H9 (cell line): ENCODE data around the gene ARHGEF9. TPM values are rescaled to one million over a fixed set of nuclear protein-coding genes. Genes with fewer than 3 reads are reported as not detected.

ENCODE experiments used
- DNase-seq: peaks from one replicate; pipeline ENCODE4 v3.0.0-alpha.2; 2017
- H2AFZ ChIP-seq: one replicate; pipeline ENCODE4 v1.6.1; 2013; ENCODE audit warnings: mild to moderate bottlenecking, low read length, control low read depth, moderate library complexity
- H2AK5ac ChIP-seq: 2 replicates; pipeline ENCODE4 v1.6.1; 2013; ENCODE audit warnings: low read length, control low read depth, mixed read lengths; ENCODE audit not compliant: insufficient read length
- H2BK120ac ChIP-seq: one replicate; pipeline ENCODE4 v1.6.1; 2013; ENCODE audit warnings: low read depth, mild to moderate bottlenecking, low read length, control low read depth, inconsistent platforms; ENCODE audit not compliant: poor library complexity, severe bottlenecking
- H2BK12ac ChIP-seq: 2 replicates; pipeline ENCODE4 v1.6.1; 2013; ENCODE audit warnings: low read length, control low read depth, mixed read lengths, low read depth; ENCODE audit not compliant: insufficient read length
- H2BK15ac ChIP-seq: 2 replicates; pipeline ENCODE4 v1.6.1; 2013; ENCODE audit warnings: low read depth, low read length, control low read depth
- H2BK20ac ChIP-seq: one replicate; pipeline ENCODE4 v1.6.1; 2013; ENCODE audit warnings: low read depth, mild to moderate bottlenecking, low read length, control low read depth, inconsistent platforms; ENCODE audit not compliant: poor library complexity, severe bottlenecking
- H2BK5ac ChIP-seq: 2 replicates; pipeline ENCODE4 v1.6.1; 2013; ENCODE audit warnings: low read length, control low read depth, mixed read lengths; ENCODE audit not compliant: insufficient read length
- H3K14ac ChIP-seq: 2 replicates; pipeline ENCODE4 v1.6.1; 2013; ENCODE audit warnings: low read length, control low read depth; ENCODE audit not compliant: insufficient read depth
- H3K18ac ChIP-seq: 2 replicates; pipeline ENCODE4 v1.6.1; 2013; ENCODE audit warnings: low read depth, mild to moderate bottlenecking, mixed read lengths, low read length, control low read depth; ENCODE audit not compliant: insufficient read length
- H3K23ac ChIP-seq: 2 replicates; pipeline ENCODE4 v1.6.1; 2013; ENCODE audit warnings: low read length, control low read depth, mixed read lengths, low read depth; ENCODE audit not compliant: insufficient read length
- H3K23me2 ChIP-seq: 2 replicates; pipeline ENCODE4 v1.6.1; 2013; ENCODE audit warnings: low read depth, mild to moderate bottlenecking, mixed read lengths, low read length, control low read depth; ENCODE audit not compliant: insufficient read length, poor library complexity, severe bottlenecking
- H3K27ac ChIP-seq: 2 replicates; pipeline ENCODE4 v1.5.1; 2013; ENCODE audit warnings: low read length, control low read depth, mixed read lengths, low read depth; ENCODE audit not compliant: insufficient read length
- H3K27me3 ChIP-seq: 2 replicates; pipeline ENCODE4 v1.6.1; 2013; ENCODE audit warnings: low read length, control low read depth, inconsistent platforms; ENCODE audit not compliant: insufficient read depth
- H3K4ac ChIP-seq: 2 replicates; pipeline ENCODE4 v1.6.1; 2013; ENCODE audit warnings: low read depth, mild to moderate bottlenecking, control low read depth, inconsistent platforms, low read length, moderate library complexity
- H3K4me1 ChIP-seq: 2 replicates; pipeline ENCODE4 v1.6.1; 2013; ENCODE audit warnings: low read length, control low read depth, inconsistent platforms; ENCODE audit not compliant: insufficient read depth
- H3K4me2 ChIP-seq: 2 replicates; pipeline ENCODE4 v1.6.1; 2013; ENCODE audit warnings: low read length, control low read depth, mixed read lengths; ENCODE audit not compliant: insufficient read length, insufficient read depth
- H3K56ac ChIP-seq: 2 replicates; pipeline ENCODE4 v1.6.1; 2013; ENCODE audit warnings: low read depth, mild to moderate bottlenecking, mixed read lengths, low read length, control low read depth; ENCODE audit not compliant: insufficient read length
- H3K79me1 ChIP-seq: 2 replicates; pipeline ENCODE4 v1.6.1; 2013; ENCODE audit warnings: low read depth, mild to moderate bottlenecking, moderate library complexity, low read length, control low read depth, inconsistent platforms; ENCODE audit not compliant: insufficient read depth, poor library complexity, severe bottlenecking
- H3K79me2 ChIP-seq: 2 replicates; pipeline ENCODE4 v1.6.1; 2013; ENCODE audit warnings: low read length, control low read depth, inconsistent platforms; ENCODE audit not compliant: insufficient read depth
- H3K9ac ChIP-seq: 2 replicates; pipeline ENCODE4 v1.6.1; 2013; ENCODE audit warnings: low read length, control low read depth, mixed read lengths; ENCODE audit not compliant: insufficient read length; ENCODE audit errors: extremely low read depth
- H3K9me3 ChIP-seq: one replicate; pipeline ENCODE4 v1.6.1; 2013; ENCODE audit warnings: low read depth, low read length, inconsistent platforms; ENCODE audit not compliant: control insufficient read depth
- H3T11ph ChIP-seq: one replicate; pipeline ENCODE4 v1.6.1; 2013; ENCODE audit warnings: mild to moderate bottlenecking, low read length, control low read depth, inconsistent platforms
- H4K20me1 ChIP-seq: one replicate; pipeline ENCODE4 v1.6.1; 2013; ENCODE audit not compliant: control insufficient read depth, insufficient read length, insufficient read depth
- H4K5ac ChIP-seq: 2 replicates; pipeline ENCODE4 v1.6.1; 2013; ENCODE audit warnings: low read depth, mild to moderate bottlenecking, mixed read lengths, low read length, control low read depth; ENCODE audit not compliant: insufficient read length
- H4K8ac ChIP-seq: replicated peaks from 2 replicates; pipeline ENCODE4 v1.6.1; 2013; ENCODE audit warnings: low read length, control low read depth, mixed read lengths, low read depth; ENCODE audit not compliant: insufficient read length
- H4K91ac ChIP-seq: 2 replicates; pipeline ENCODE4 v1.6.1; 2013; ENCODE audit warnings: low read depth, mild to moderate bottlenecking, moderate library complexity, mixed read lengths, low read length, control low read depth; ENCODE audit not compliant: insufficient read length
- H3K27ac Mint-ChIP-seq, 3 experiments: 2 replicates in 2 of 3; 3 replicates in 1 of 3; pipeline ENCODE4 v1.8.0; 2020 to 2021; ENCODE audit warnings: mixed read lengths in 3 of 3, mild to moderate bottlenecking in 1 of 3, moderate library complexity in 1 of 3
- H3K27me3 Mint-ChIP-seq: 2 replicates; pipeline ENCODE4 v1.8.0; 2021; ENCODE audit warnings: low read depth, mild to moderate bottlenecking, moderate library complexity, mixed read lengths
- H3K36me3 Mint-ChIP-seq, 3 experiments: 2 replicates in 2 of 3; 3 replicates in 1 of 3; pipeline ENCODE4 v1.8.0; 2020 to 2021; ENCODE audit warnings: low read depth in 3 of 3, mixed read lengths in 3 of 3; ENCODE audit not compliant: insufficient read depth in 1 of 3
- H3K4me1 Mint-ChIP-seq, 2 experiments: 2 replicates each; pipeline ENCODE4 v1.8.0; 2020; ENCODE audit warnings: mixed read lengths in 2 of 2
- H3K4me3 Mint-ChIP-seq, 2 experiments: 2 replicates in 1 of 2; 3 replicates in 1 of 2; pipeline ENCODE4 v1.8.0; 2020 to 2021; ENCODE audit warnings: mild to moderate bottlenecking in 2 of 2, mixed read lengths in 2 of 2, moderate library complexity in 1 of 2
- H3K9me3 Mint-ChIP-seq, 2 experiments: 2 replicates in 1 of 2; 3 replicates in 1 of 2; pipeline ENCODE4 v1.8.0; 2020; ENCODE audit warnings: mild to moderate bottlenecking in 2 of 2, mixed read lengths in 2 of 2, moderate library complexity in 1 of 2
- WGBS: extraction: QIAGEN DNeasy Blood & Tissue Kit; methylation state at CpG from one replicate; pipeline ENCODE4 v1.1.7; 2013; ENCODE audit warnings: missing lambda C conversion rate, low lambda C conversion rate, mixed read lengths; ENCODE audit not compliant: insufficient read length; ENCODE audit errors: extremely low coverage; 5-methylcytosine and 5-hydroxymethylcytosine counted together
- total RNA-seq: library from RNA; stranded (reverse); gene quantifications from 2 replicates; pipeline ENCODE4 v1.2.1, GENCODE V29; 2021
- TF ChIP-seq, protein P1 (sequence below): fragments of 200-600 bp; sonication (generic); conservative IDR thresholded peaks from 3 replicates; pipeline ENCODE4 v1.8.0; 2021; ENCODE audit warnings: antibody characterized with exemption, mild to moderate bottlenecking

ARHGEF9 gene
- total RNA-seq, 1 experiment from 2014 or later = 26.4 TPM

DNA sequence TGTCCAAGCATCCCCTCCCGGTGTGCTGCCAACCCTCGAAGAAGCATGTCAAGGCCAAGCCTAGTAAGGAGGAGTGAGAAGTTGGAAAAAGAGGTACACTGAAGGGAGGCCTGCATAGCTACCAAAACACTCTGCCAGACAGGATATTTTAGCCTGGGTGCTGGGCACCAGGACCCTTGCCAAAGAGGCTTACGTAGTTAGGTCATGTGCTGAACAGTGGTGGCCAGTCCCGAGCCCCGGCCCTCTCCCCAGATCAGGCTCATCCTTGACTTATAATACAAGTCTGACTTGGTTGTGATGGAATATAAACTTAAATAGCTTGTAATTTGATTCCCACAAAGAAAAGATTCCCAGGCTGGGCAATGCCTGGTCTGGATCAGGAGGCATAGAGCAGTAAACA lies 149.3 kb downstream of the ARHGEF9 start:
- TF ChIP-seq, protein P1, sequence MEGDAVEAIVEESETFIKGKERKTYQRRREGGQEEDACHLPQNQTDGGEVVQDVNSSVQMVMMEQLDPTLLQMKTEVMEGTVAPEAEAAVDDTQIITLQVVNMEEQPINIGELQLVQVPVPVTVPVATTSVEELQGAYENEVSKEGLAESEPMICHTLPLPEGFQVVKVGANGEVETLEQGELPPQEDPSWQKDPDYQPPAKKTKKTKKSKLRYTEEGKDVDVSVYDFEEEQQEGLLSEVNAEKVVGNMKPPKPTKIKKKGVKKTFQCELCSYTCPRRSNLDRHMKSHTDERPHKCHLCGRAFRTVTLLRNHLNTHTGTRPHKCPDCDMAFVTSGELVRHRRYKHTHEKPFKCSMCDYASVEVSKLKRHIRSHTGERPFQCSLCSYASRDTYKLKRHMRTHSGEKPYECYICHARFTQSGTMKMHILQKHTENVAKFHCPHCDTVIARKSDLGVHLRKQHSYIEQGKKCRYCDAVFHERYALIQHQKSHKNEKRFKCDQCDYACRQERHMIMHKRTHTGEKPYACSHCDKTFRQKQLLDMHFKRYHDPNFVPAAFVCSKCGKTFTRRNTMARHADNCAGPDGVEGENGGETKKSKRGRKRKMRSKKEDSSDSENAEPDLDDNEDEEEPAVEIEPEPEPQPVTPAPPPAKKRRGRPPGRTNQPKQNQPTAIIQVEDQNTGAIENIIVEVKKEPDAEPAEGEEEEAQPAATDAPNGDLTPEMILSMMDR = no peak
- no peaks in the 10 kb centered on the region for H3K27me3 ChIP-seq
- H3K18ac ChIP-seq = no peak overlapping the region
- Mint-ChIP-seq H3K27ac (no peak overlapping the region), H3K27me3 (no peaks in the 10 kb centered on the region), H3K9me3 (peaks cover 78 to 89% of the 10 kb centered on the region in 2 experiments), H3K4me3 (no peak overlapping the region), H3K36me3 (peaks cover 52 to 65% (median 65%) of the 10 kb centered on the region in 3 experiments), H3K4me1 (no peaks in the 10 kb centered on the region)
- no CpG with 5 or more reads among the region's 5 CpGs for WGBS
- no peak overlapping the region for H3K27ac ChIP-seq
- H2BK15ac ChIP-seq = no peak overlapping the region
- H2AFZ ChIP-seq = no peak overlapping the region
- no peak overlapping the region for H3K23ac ChIP-seq
- H2BK5ac ChIP-seq = no peak overlapping the region
- no peaks in the 10 kb centered on the region for H4K20me1 ChIP-seq
- H3K79me1 ChIP-seq = no peaks in the 10 kb centered on the region
- no peak overlapping the region for H3K4me2 ChIP-seq
- H3K4ac ChIP-seq = no peak overlapping the region
- H4K8ac ChIP-seq = no peak overlapping the region
- no peaks in the 10 kb centered on the region for H3K79me2 ChIP-seq
- no peaks in the 10 kb centered on the region for H3K4me1 ChIP-seq
- H3K23me2 ChIP-seq = no peaks in the 10 kb centered on the region
- H2BK20ac ChIP-seq = no peak overlapping the region
- H2BK120ac ChIP-seq = no peak overlapping the region
- H3K9me3 ChIP-seq = peaks cover 75% of the 10 kb centered on the region
- H3K14ac ChIP-seq = no peak overlapping the region
- no peak overlapping the region for H3K9ac ChIP-seq
- no peak for DNase-seq
- H4K5ac ChIP-seq = no peak overlapping the region
- H2AK5ac ChIP-seq = no peak overlapping the region
- H4K91ac ChIP-seq = no peak overlapping the region
- no peak overlapping the region for H3K56ac ChIP-seq
- no peak overlapping the region for H2BK12ac ChIP-seq
- H3T11ph ChIP-seq = no peak overlapping the region
